Lower leg skin (tissue), 4 donors: ENCODE results near the gene C22orf31. TPM values are rescaled to one million over a fixed set of nuclear protein-coding genes. Genes with fewer than 3 reads are reported as not detected.

Experiments used
- DNase-seq, 2 donors: peaks; one replicate each; pipeline ENCODE4 v3.0.0-alpha.2; 2019; ENCODE audit warnings: low spot score in 2 of 2
- H3K4me3 ChIP-seq: fragments of 200-600 bp; sonication (generic); 2 replicates; pipeline ENCODE4 v1.5.1; 2017; ENCODE audit warnings: mild to moderate bottlenecking, low read depth; ENCODE audit not compliant: poor library complexity, severe bottlenecking
- CTCF ChIP-seq, 3 donors: fragments of 450-650 bp; IDR thresholded peaks; one replicate each; pipeline ENCODE4 v1.5.1; 2016; ENCODE audit warnings: antibody characterized with exemption in 3 of 3, mild to moderate bottlenecking in 3 of 3, moderate library complexity in 2 of 3
- POLR2A ChIP-seq, 2 donors: fragments of 450-650 bp; IDR thresholded peaks; one replicate each; pipeline ENCODE4 v1.6.1; 2016 to 2017; ENCODE audit warnings: antibody characterized with exemption in 2 of 2, mild to moderate bottlenecking in 1 of 2, moderate library complexity in 1 of 2
- WGBS, 2 donors: methylation state at CpG; one replicate each; pipeline ENCODE4 v1.1.5; 2018; 5-methylcytosine and 5-hydroxymethylcytosine counted together
- intact Hi-C: fragments of 100-400 bp; cut with DNase I; formaldehyde crosslinking; loops from one replicate; pipeline ENCODE4 v1.15.0; 2023; ENCODE audit warnings: low total_unique reads
- total RNA-seq, 4 donors: library from RNA; depleted of rRNA; stranded (reverse); fragments of >200 nt; gene quantifications; one replicate each; pipeline ENCODE4 v1.1.0, GENCODE V29; 2016

The C22orf31 gene
- total RNA-seq, 4 donors from 2014 or later, result 0.52 TPM; not detected in 3

GRCh38 chr22:29079218-29079901 lies 17.7 kb upstream of the C22orf31 start:
- DNase-seq, result peak in 1 of 2 donors; percentile 64
- H3K4me3 ChIP-seq, result no peak overlapping the region
- WGBS, 2 donors, result 40 to 47% methylated on average over 8 of the region's 8 CpGs
- no peak for TF ChIP-seq CTCF (IDR thresholded peaks at IDR 0.05)
- TF ChIP-seq POLR2A (IDR thresholded peaks at IDR 0.05), result no peak
- intact Hi-C loops, result no loop called here

GRCh38 chr22:29078869-29079207 lies 17.2 kb upstream of the C22orf31 start:
- no peak overlapping the region for H3K4me3 ChIP-seq
- DNase-seq, result no peak
- WGBS, 2 donors, result 59 to 63% methylated on average over 6 of the region's 6 CpGs
- intact Hi-C loops, result no loop called here
- TF ChIP-seq CTCF (IDR thresholded peaks at IDR 0.05) (no peak), POLR2A (IDR thresholded peaks at IDR 0.05) (no peak)

GRCh38 chr22:29078036-29078868 lies 16.6 kb upstream of the C22orf31 start:
- H3K4me3 ChIP-seq, result no peak overlapping the region
- no peak for DNase-seq
- intact Hi-C loops, result no loop called here
- 64 to 68% methylated on average over 6 of the region's 6 CpGs for WGBS, 2 donors
- TF ChIP-seq POLR2A (IDR thresholded peaks at IDR 0.05) (no peak), CTCF (IDR thresholded peaks at IDR 0.05) (no peak)

GRCh38 chr22:29074276-29074772 lies 12.7 kb upstream of the C22orf31 start:
- 21 to 23% methylated on average over 10 of the region's 10 CpGs for WGBS, 2 donors
- intact Hi-C loops, result no loop called here
- peak overlapping the region; percentile 68 for H3K4me3 ChIP-seq
- TF ChIP-seq CTCF (IDR thresholded peaks at IDR 0.05) (no peak), POLR2A (IDR thresholded peaks at IDR 0.05) (no peak)
- DNase-seq, result no peak

GRCh38 chr22:29073618-29074275 lies 12.1 kb upstream of the C22orf31 start:
- 2 to 4% methylated on average over 41 to 53 of the region's 53 CpGs for WGBS, 2 donors
- TF ChIP-seq CTCF (IDR thresholded peaks at IDR 0.05) (no peak), POLR2A (IDR thresholded peaks at IDR 0.05) (no peak)
- peak overlapping the region; percentile 68 for H3K4me3 ChIP-seq
- intact Hi-C loops, result no loop called here
- peak; percentile 43 to 91 for DNase-seq
